Bone marrow (tissue), 2 donors: ENCODE data around the gene ITM2A.

Experiments used
- DNase-seq, 2 donors: peaks; one replicate each; lab custom pipeline; 2025; lab: John Stamatoyannopoulos, UW

Gene ITM2A

DNA sequence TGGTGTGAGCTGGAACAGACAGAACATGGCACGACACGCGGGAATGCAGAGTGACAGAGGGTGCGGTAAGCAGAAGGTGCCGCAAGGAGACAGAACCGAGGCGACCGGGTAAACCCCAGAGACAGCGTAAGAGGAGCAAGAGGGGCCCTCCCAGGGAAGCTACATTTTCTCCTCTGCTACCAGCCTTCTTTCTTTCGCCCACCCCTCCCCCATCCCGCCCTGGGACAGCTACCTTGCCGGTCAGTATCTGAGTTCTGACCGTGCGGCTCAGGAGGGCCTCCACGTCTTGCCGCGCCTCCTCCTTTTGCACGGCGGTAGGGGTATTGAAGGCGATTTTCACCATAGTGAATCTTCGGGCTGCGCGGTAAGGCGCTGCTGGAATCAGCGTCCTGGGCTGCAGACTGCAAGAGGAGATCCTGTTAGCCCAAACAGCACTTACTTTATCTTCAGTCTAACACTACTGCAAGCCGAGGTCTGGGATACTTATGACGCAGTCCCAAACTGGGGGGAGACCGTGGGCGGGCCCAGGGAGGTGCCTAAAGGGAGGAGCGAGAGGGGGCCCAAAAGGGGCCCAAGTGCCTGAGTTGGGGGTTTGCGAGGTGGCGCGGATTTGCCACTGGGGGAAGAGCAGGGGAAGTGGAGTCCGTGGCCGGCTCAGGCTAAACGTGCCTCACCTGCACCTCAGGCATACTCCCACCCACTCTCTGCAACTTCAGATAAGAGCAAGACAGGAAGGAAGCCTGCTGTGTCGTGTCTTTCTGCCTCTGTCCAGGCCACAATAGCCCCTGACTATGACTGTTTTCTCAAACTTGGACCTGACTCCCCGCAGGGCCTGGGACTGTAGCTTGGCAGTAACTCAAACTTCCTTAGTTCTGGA lies at the start of gene ITM2A:
Gene ITM2A (minus strand): TSS at position 462 of the 877 bp plus-strand sequence. CDS start 119 bp downstream, at position 343.
- DNase-seq = peak; percentile 3 to 74

DNA sequence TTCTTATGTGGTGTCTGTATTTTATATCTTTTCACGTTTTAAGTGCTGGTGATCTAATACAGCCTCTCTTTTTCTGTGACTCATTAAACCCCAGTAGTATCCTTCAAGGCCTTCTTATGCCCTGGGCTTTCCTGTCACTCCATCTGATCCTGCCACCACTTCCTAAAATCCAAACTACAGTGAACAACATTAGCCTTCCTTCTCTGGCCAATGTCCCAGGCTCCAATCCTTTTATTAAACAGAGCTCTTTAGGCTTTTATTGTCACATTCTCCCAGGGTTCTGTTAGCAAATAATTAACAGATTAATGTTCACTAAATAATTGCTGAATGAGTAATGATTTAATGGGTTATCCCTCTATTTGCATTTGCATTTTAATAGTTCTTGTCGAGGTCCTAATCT lies 47.9 kb upstream of the ITM2A start:
- no peak for DNase-seq

DNA sequence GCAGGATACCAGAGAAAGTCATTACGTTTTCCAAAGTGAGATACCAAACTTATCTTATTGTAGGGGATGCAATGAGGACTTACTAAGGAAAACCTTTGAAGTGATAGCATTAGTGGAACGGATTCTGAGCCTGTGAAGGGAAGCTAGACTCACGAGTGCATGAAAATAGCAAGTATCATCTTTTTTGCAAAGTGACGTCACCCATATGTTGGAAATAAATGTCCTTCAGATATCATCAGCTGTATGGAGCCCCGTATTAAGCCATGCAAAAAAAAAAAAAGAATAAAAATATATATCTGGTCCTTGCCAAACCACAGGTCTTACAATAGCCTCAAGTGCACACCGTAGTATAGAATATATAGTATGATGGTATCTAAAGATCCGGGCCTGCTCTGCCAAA lies 46.8 kb upstream of the ITM2A start:
- no peak for DNase-seq

DNA sequence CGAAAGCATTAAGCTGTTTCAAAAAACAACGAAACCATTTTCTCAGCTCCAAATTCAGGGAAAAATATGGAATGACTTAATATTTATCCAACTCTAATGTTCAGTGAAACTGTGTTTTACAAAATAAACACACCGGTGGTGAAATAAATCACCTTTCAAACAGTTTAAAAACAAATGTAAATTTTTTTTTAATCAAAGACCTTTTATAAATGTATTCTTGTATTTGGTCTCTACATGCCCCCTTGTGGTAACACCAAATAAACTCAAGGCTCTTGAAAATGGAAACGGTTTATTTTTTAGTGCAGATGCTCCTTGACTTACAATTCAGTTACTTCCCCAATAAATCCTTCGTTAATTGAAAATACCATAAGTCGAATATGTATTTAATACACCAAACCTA lies 45.8 kb upstream of the ITM2A start:
- peak in 1 of 2 donors; percentile 3 for DNase-seq

DNA sequence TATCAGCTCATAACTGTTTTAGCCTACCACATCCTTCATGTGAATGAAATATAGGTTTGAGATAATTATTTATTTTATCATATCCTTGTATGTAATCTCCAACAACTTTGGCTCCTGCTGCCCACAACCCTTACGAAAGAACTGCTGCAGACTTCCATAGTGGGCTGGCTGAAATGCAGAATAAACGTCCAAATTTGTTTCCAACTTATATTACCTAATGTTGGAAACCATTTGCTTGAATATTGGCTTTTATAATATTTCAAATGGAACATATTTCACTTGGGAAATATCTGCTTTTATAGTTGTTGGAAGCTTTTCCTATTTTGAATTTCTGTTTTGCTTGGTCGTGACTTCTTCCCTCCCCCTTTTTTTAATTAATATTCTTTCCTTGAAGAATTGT lies 45.0 kb upstream of the ITM2A start:
- no peak for DNase-seq

DNA sequence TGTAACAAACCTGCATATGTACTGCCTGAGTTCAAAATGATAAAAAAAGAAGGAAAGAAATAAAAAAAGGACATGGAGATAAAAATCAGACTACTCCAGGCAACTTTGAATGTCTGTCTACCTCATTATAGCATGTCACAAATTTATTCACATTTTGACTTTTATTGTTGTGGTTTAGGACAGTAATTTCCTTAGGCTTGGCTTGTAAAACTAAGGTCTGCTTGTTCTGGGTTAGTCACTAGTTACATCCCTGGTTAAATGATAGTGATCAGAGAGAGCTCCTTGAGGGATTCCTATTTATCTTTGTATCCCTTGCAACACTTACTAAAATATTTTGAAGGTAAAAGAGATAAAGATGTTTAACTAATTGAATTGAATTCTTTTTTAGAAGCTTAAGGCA lies 42.5 kb upstream of the ITM2A start:
- no peak for DNase-seq

DNA sequence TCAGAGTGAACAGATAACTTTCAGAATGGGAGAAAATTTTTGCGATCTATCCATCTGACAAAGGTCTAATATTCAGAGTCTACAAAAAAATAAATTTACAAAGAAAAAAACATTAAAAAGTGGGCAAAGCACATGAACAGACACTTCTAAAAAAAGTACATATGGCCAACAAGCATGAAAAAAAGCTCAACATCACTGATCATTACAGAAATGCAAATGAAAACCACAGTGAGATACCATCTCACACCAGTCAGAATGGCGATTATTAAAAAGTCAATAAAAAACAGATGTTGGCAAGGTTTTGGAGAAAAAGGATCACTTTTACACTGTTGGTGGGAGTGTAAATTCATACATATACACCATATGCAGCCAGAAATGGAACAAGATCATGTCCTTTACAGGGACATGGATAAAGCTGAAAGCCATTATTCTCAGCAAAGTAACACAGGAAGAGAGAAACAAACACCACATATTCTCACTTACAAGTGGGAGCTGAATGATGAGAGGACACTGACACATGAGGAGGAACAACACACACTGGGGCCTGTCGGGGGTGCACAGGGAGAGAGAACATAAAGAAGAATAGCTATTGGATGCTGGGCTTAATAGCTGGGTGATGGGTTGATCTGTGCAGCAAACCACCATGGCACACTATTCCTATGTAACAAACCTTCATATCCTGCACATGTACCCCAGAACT lies 41.6 kb upstream of the ITM2A start:
- DNase-seq = no peak

DNA sequence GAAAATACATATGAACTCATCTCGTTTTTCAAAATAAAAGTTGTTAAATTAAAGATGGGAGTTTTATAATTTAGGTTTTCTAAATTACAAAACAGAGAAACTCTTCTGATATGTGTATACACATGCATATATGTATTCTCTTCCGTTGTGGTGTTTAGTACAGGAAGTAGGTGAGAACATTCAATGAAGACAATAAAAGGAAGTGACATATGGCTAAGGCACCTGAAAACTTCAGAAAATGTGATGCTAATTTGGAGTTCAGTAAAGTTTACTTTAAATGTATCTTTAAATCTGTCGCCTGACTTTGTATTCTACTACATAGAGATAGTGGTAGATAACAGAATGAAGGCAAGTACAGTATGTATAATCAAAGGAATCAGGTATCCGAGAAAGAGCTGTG lies 33.5 kb upstream of the ITM2A start:
- no peak for DNase-seq

DNA sequence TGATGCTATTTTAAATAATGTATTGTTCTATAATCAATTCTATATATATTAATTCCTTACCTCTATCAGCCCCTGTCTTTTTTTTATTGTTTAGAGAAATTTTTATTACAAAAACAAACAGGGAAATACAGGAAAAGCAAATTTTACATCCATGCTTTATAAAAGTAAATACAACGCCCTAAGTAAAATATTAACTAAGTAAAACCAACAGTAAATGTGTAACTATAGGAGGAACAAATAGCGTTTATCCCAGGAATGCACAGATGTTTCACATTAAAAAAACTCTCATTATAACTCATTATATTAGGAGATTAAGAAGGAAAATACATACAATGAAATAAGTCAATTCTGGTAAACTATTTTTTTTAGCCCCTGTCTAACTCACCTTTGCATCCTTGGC lies 8.2 kb upstream of the ITM2A start:
- no peak for DNase-seq

DNA sequence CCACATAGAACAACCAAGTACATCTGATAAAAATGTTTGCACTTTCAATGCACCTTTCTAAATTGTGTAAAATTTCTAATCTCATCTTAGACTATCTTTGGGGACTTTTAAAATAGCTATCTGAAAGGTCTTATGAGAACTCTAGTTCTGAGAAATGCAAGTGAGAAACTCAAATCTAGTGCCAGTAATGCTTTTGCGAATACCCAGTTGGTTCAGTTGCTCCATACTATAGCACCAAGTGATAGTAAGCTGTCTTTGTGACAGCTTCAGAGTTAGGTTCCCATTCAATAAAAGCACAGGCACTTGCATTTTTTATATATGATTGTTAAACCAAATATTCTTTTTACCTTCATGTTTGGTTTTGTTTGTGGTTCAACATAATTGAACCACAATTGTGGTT lies 4.5 kb upstream of the ITM2A start:
- no peak for DNase-seq

DNA sequence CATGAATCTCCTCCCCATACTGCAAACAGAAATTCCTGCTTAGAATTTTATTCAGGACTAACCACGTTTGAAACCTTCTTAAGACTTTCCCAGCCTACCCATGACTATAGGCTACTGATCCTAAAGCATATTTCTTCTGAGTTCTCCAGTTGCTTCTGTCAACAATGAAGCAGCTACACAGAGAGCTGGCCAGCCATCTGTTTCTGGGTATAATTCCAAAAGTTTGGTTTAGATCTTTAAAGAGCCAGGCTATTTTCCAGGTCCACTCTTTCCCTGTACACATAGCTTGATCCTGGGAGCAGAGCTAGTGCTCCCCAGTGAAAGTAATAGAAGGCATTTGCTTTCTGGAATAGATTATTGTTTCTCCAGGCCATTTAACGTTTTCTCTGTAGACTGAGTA lies 4.0 kb upstream of the ITM2A start:
- no peak for DNase-seq

DNA sequence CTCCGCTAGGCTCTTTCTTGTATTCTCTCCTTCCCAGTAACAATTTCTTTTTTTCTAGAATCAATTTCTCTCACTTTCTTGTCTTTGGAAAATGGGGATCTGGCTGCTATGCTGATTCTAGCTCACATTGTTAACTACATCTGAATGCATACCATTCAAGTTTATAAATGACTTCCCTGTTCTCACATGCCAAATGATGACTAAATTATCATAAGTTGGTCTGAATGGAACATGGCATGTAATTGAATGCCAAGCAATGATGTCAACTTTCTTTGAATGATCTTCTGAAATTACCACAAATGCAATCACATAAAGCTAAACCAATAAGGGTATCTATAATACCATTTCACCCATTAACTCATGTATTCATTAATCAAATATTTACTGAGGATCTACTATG lies 2.7 kb upstream of the ITM2A start:
- no peak for DNase-seq

DNA sequence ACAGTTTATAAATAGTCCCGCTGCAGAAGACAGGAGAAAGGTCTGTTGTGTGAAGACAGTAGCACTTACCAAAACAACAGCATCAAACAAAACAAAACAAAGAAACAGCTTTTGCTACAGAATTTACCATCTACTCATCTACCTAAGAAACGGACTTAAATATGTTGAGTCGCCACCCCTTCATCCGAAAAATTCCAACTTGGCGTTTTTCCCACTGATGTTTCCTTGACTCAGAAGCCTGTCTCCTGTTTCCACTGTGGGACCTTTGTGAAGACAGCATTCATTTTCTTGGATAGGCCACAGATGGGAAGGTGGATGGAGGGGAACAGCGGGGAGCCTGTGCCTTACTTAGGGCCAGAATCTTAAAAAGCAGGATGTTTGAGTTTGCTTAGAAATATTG lies 1.3 kb upstream of the ITM2A start:
- DNase-seq = no peak

DNA sequence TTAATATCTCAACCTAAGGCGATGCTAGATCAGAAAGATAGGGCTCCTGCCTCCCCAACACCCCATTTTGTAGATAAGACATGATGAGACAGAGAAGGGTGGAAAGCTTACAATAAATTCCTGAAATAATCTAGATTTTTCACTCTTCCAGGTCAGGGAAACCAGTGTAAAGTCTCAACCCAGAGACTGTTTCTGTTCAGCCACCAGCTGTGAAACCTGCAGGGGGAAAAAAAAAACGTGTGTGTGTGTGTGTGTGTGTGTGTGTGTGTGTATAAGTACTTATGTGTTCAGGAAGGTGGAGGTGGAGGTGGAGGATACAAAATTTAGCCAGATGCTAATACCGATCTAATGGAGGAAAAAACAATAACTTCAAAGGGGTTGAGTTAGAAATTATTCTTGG lies 773 bp upstream of the ITM2A start:
- no peak for DNase-seq

DNA sequence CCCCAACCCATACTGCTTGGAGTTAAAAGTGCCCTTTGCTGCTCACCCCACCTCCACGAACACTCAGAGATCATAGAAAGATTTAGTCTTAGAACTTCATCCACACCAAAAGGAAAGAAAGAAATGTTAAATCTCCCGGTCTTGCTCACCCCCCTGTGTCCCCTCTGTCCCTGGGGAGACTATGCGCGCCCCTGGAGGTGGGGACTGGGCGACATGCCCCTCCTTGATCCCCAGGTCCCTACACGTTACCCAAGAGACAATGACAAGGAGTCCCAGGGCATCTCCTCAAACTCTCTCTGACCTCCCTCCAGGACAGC lies 620 bp downstream of the ITM2A start:
- DNase-seq = no peak

DNA sequence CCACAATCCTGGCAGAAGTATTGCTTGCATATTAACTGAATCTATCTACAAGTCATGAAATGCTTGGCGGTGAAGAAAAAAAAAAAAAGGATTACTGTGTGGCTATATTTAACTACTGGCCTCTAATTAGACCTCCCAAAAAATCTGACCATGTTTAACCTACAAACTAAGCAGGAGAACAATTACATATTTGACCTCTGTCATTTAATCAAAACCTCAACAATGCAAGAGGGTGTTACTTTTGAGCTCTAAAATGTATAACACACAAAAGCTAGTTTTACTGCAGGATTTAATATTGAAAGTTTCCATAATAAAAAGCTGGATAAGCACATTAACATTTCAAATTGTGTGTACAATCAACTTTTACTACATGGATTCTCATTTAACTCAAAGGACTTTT lies 1.5 kb downstream of the ITM2A start:
- no peak for DNase-seq

DNA sequence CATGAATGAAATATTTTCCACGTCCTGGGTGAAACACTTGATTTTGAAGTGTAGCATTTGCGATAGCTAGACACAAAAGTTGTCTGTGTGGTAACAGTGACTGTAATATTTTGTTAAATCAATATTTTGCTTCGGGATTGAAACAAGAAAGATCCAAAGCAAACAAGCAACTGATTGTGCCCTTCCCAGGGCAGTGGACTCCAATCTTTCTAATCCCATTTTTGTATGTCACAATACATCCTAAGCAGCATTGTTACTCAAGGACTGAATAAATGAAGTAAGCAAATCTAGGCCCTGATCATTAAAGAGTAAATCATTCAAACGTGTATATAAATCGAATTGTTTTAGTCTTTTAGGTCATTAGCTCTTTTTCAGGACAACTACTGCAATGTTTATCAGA lies 2.8 kb downstream of the ITM2A start:
- no peak for DNase-seq

DNA sequence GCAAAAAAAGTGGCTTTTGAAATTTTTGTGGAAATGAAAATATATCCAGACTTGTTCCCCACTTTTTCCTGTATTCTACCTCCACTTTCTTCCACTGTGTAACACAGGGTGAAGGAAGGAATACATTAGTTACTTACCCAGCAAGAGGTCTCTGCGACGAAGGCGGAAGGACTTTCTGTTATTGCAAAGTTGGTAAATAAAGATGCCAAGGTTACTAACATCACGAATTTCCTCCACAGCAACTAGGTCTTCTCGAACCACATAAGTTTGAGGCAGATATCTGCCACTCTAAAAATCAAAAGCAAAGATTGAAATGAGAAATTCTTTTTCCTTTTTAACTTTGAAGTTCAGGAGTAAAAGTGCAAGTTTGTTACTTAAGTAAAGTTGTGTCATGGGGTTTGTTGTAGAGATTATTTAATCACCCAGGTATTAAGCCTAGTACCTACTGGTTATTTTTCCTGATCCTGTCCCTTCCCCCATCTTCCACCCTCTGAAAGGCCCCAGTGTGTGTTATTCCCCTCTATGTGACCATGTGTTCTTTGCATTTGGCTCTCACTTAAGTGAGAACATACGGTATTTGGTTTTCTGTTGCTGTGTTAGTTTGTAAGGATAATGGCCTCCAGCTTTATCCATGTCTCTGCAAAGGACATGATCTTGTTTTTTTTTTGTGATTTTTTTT lies 5.8 kb downstream of the ITM2A start:
- no peak for DNase-seq

DNA sequence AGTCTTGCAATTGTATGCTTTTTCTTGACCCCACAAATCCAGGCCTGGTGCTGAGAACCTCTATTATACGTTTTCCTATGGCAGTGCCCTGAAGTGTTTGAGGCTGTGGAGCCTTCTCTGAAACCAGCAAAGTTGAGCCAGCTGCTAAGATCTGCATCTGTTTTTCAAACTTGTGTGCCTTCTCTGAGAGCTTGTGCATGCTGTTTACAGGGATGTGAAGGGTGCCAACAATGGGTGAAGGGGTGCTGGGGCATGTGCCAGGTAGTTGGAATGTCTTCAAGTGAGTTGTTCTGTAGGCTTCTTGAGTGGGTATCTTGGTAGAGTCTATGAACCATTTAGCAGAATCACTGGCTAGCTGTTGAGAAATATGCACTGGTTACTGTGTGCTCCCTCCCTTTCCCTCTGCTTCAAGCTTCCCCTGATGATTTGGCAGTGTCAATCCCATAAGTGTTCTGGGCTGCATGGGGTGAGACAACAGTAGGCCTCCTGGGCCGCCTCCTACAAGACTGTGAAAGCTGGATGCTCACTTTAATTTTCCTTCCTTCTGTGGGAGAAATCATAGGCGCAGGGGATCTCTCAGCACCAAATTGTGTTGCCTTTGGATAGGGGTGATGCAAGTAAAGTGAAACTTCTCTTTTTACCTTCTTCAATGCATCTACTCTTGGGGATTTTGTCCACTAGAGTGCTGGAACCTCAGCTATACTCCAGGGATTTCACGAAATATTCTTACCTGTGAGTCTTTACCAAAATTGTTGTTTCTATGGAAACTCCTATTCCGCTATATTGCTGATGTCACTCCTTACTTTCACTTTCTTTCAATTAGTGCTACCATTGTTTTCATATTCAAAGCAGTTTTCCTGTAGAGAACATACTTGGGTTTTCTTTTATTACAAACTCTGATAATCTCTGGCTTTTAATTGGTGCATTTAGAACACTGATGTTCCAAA lies 30.0 kb downstream of the ITM2A start:
- DNase-seq = no peak

DNA sequence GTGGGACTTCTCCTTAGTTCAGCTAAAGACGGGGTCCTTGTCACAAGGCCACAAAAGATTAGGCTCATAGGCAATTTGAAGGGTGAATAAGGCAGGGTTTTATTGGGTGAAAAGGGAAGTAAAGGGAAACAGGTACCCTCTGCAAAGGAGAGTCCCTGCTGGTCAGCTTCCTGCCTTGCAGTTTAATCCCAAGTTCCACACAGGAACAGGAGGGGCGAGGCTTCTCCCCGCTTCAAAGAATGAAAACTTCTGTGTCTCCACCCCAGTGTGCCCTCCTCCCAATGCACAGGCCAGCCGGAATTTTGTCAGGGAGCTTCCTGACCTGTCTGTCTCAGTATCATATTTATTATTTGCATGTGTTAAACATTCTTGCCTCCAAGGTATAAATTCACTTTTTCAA lies 37.1 kb downstream of the ITM2A start:
- DNase-seq = no peak

DNA sequence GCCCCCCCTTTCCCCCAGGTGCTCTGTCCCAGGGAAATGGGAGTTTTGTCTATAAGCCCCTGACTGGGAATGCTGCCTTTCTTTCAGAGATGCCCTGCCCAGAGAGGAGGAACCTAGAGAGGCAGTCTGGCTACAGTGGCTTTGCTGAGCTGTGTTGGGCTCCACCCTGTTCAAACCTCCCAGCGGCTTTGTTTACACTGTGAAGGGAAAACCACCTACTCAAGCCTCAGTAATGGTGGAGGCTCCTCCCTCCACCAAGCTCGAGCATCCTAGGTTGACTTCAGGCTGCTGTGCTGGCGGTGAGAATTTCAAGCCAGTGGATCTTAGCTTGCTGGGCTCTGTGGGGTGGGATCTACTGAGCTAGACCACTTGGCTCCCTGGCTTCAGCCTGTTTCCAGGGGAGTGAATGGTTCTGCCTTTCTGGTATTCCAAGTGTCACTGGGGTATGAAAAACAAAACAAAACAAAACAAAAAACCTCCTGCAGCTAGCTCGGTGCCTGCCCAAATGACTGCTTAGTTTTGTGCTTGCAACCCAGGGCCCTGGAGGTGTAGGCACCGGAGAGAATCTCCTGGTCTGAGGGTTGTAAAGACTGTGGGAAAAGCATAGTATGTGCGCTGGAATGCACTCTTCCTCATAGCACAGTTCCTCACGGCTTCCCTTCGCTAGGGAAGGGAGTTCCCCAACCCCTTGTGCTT lies 41.7 kb downstream of the ITM2A start:
- DNase-seq = no peak
